IPS-15b (cell line): ENCODE data around the gene ULK2.

Source experiments
- H3K27me3 ChIP-seq: one replicate; pipeline ENCODE4 v1.6.1; 2013; ENCODE audit warnings: low read length; ENCODE audit not compliant: control insufficient read depth, insufficient read depth
- H3K36me3 ChIP-seq: one replicate; pipeline ENCODE4 v1.6.1; 2013; ENCODE audit warnings: low read length; ENCODE audit not compliant: control insufficient read depth, insufficient read depth
- H3K4me1 ChIP-seq: one replicate; pipeline ENCODE4 v1.6.1; 2013; ENCODE audit warnings: mild to moderate bottlenecking, low read length; ENCODE audit not compliant: control insufficient read depth, insufficient read depth
- H3K4me3 ChIP-seq: one replicate; pipeline ENCODE4 v1.5.1; 2013; ENCODE audit warnings: low read depth, low read length
- H3K9ac ChIP-seq: one replicate; pipeline ENCODE4 v1.6.1; 2013; ENCODE audit warnings: low read depth, mild to moderate bottlenecking, low read length
- H3K9me3 ChIP-seq: one replicate; pipeline ENCODE4 v1.6.1; 2013; ENCODE audit warnings: mild to moderate bottlenecking, low read length; ENCODE audit not compliant: control insufficient read depth, insufficient read depth

ULK2 gene

DNA sequence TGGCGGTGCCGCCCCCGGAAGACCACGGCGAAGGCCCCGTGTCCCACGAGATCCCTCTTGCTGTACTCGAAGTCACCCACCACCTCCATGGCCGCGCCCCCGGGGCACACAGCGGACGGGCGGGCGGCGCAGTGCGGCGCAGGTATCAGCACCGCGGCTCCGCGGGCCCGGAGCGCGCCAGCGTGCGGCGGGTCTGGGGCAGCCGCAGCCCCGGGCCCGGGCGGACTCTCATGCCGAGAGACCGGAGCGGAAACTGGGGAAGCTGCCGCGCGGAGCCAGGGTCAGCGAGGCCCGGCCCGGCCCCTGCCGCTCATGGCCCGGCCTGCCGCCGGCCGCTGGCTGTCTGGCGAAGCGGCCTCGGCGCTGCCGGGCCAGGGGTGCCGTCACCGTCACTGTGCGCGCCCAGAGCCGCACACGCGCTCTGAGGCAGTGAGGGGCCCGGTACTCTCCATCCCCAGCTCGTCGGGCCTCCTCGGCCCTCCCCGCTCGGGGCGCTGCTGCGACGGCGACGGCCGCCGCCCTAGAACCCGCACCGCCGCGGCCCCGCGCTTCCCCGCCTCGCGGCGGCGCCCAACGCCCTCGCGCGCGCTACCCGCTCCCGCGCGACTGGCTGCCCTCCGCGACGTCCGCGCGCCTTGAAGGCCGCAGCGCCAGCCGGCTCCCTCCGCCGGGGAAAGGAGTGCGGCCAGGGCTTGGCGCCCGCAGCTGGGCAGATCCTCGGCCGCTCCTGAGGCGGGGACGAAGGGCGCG lies at the start of gene ULK2:
TSS of gene ULK2 (minus strand) at position 608 of the 750 bp plus-strand sequence. CDS start at position 89, 519 bp downstream.
- Histone ChIP-seq H3K27me3 (peaks cover 12% of the 10 kb centered on the region), H3K9me3 (no peaks in the 10 kb centered on the region), H3K4me1 (peaks cover 2% of the 10 kb centered on the region), H3K36me3 (no peaks in the 10 kb centered on the region), H3K4me3 (peak within 1 kb of the TSS; percentile 79), H3K9ac (peak within 1 kb of the TSS; percentile 47)

DNA sequence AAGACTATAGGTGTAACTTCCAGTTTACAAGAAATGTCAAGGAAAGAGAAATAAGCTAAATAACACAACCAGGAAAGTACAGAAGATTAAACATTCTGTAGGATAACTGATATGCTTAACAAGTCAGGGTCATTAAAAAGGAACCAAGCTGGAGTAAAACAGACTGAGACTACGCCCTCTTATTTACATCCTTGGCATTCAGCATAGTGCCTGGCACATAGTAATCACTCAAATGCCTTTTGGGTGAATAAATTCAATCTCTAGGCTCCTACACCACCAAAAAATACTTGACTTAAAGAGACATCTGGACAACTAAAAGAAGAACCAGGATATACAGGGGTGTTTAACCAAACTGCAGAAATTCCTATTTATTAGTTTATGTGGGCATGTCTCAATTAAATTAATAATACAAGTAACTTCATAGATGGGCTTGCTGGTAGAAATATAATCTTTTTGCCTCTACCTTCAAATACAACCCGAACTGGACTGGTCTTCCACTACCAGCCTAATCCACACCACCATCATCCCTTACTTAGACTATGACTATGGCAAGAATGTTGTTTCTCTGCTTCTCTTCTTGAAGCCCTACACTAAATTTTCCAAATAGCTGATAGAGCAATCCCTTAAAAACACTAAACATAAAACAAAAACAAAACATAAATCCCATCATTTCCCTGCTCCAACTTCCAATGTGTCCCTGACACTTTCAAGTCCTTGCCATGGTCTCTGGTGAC lies 47.7 kb upstream of the ULK2 start:
- no peak overlapping the region for H3K4me3 ChIP-seq
- H3K4me1 ChIP-seq = no peaks in the 10 kb centered on the region
- peaks cover 11% of the 10 kb centered on the region for H3K36me3 ChIP-seq
- no peaks in the 10 kb centered on the region for H3K27me3 ChIP-seq
- no peaks in the 10 kb centered on the region for H3K9me3 ChIP-seq
- no peak overlapping the region for H3K9ac ChIP-seq

DNA sequence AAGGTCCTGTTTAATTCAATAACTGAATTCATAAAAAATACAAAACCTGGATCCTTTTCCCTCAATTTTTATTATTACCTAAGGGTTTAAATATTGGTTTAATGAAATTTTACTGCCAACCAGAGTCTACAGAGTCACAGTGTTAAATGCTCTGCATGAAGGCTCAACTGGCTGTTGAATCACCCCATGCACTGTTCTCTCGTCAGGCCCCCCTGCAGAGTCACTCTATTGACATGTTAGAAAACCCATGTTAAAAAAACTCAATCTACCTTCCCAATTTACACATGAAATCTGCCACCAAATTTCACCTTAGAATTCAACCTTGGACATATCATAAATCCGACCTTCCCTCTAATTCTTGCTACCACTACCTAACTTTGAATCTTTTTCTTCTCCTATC lies 43.3 kb upstream of the ULK2 start:
- no peaks in the 10 kb centered on the region for H3K4me1 ChIP-seq
- H3K4me3 ChIP-seq = no peak overlapping the region
- H3K36me3 ChIP-seq = no peaks in the 10 kb centered on the region
- no peak overlapping the region for H3K9ac ChIP-seq
- no peaks in the 10 kb centered on the region for H3K9me3 ChIP-seq
- H3K27me3 ChIP-seq = no peaks in the 10 kb centered on the region

DNA sequence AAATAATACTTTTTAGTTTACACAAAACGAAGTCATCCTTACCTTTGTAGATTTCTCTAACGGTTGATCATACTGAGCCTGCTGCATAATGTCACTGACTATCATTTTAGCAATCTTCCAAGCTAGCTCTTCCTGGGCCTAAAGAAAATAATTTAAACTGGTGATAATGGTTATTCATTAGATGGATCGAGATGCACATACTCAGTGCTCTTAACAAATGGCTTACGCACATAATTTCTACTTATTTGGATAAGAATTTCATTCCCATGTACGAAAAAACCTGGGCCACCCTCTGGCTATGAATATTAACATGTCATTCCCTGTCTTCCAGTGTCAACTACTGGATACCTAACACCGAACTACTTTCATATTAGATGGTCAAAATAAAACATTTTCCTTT lies 41.4 kb upstream of the ULK2 start:
- H3K27me3 ChIP-seq = no peaks in the 10 kb centered on the region
- H3K4me3 ChIP-seq = no peak overlapping the region
- H3K36me3 ChIP-seq = peaks cover 4% of the 10 kb centered on the region
- no peaks in the 10 kb centered on the region for H3K4me1 ChIP-seq
- no peaks in the 10 kb centered on the region for H3K9me3 ChIP-seq
- no peak overlapping the region for H3K9ac ChIP-seq

DNA sequence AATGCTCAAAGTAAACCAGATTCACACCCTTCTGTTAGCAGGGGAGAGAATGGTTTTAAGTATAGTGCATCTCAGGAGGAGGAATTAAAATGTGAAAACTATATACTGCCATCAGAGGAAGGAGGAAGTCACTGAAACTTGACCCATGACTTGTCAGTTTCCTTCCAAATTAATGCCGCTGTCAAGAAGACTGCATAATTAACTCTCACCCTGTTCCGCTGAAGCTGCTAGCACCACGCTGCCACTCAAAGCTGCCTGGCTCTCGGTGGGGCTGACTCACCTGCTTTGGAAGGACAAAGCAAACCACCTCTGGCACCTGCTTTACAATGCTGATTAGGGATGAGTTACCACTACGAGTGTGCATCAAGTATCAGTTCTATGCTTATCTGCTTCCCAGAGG lies 37.8 kb upstream of the ULK2 start:
- Histone ChIP-seq H3K9me3 (no peaks in the 10 kb centered on the region), H3K4me1 (no peaks in the 10 kb centered on the region), H3K4me3 (no peak overlapping the region), H3K9ac (no peak overlapping the region), H3K27me3 (no peaks in the 10 kb centered on the region), H3K36me3 (peaks cover 4% of the 10 kb centered on the region)

DNA sequence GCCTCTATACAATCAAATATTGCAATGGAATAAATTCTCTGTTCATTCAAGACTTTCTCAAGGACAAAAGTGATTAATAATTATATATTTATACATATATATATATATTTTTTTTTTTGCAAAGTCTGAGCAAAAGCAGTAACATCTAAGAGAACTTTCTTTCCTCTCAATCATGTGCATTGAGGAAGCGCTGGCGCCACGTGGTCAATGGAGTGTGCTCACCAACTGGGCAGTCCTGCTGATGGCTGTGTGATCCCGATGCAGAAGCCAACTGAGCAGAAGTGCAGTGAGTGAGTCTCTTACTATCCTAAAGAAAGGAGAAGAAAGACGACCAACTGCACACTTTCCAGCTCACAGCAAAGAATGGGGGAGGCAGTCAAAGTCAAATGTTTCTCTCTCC lies 37.2 kb upstream of the ULK2 start:
- no peaks in the 10 kb centered on the region for H3K4me1 ChIP-seq
- H3K9ac ChIP-seq = no peak overlapping the region
- H3K36me3 ChIP-seq = peaks cover 4% of the 10 kb centered on the region

DNA sequence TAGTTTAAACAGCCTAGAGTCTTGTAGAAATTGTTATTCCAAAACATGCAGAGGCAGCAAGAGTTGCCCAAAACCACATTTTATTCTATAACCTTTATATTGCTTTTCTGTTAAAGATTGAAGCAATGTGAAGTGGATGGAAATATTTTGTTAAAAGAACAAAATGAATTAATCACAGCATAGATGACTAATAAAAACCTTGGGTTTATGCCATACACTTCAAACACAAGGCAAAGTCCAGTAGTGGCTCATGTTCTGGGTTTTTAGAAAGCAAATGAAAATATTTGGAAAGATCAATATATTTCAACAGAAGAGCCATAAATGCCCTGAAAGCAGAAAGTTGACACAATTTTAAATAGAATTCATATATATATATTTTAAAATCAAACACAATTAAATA lies 36.7 kb upstream of the ULK2 start:
- H3K9ac ChIP-seq = no peak overlapping the region
- H3K4me3 ChIP-seq = no peak overlapping the region
- no peaks in the 10 kb centered on the region for H3K9me3 ChIP-seq
- H3K27me3 ChIP-seq = no peaks in the 10 kb centered on the region
- peaks cover 4% of the 10 kb centered on the region for H3K36me3 ChIP-seq
- no peaks in the 10 kb centered on the region for H3K4me1 ChIP-seq

More for the DNA sequence above, 37.2 kb upstream of the ULK2 start:
- Histone ChIP-seq H3K9me3 (no peaks in the 10 kb centered on the region), H3K4me3 (no peak overlapping the region), H3K27me3 (no peaks in the 10 kb centered on the region)

DNA sequence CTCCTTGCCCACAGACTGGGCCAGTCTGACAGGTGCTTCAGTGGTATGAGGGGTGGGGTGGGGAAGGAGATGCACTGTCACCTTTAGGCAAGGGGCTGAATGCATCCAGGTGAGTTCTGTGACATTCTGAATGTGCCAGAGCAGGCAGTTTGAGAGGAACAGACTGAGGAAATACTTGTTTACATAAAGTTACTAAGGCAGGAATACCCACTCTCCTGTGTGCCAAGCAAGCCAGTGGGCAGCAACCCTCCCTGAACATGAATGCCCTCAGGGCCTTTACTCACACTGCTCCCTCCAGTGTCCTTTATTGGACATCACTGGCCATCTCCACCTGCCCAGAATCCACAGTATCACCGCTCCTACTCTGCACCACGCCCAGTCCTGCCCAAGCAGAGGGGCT lies 33.1 kb upstream of the ULK2 start:
- Histone ChIP-seq H3K4me1 (peaks cover 2% of the 10 kb centered on the region), H3K4me3 (no peak overlapping the region), H3K27me3 (no peaks in the 10 kb centered on the region), H3K9ac (no peak overlapping the region), H3K36me3 (peaks cover 4% of the 10 kb centered on the region), H3K9me3 (no peaks in the 10 kb centered on the region)

DNA sequence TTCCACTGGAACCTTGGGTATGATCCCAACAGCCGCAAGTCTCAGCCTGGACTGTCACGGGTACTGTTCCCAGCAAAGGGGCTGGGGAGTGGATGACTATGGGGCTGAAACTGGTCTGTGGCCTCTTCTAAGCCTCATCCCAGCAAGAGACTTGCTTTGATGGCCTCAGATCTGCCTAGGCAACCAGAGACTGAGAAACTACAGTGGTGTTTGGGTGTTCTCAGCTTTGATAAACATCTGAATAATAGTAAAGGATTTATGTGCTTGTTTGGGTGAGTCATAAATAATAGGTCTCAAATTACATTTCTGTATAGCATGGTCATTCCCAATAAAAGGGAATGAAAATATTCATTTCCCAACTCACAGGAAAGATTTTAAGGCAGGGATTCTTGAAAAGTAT lies 30.2 kb upstream of the ULK2 start:
- Histone ChIP-seq H3K9me3 (no peaks in the 10 kb centered on the region), H3K4me3 (no peak overlapping the region), H3K9ac (no peak overlapping the region), H3K4me1 (peaks cover 2% of the 10 kb centered on the region), H3K36me3 (no peaks in the 10 kb centered on the region), H3K27me3 (no peaks in the 10 kb centered on the region)

DNA sequence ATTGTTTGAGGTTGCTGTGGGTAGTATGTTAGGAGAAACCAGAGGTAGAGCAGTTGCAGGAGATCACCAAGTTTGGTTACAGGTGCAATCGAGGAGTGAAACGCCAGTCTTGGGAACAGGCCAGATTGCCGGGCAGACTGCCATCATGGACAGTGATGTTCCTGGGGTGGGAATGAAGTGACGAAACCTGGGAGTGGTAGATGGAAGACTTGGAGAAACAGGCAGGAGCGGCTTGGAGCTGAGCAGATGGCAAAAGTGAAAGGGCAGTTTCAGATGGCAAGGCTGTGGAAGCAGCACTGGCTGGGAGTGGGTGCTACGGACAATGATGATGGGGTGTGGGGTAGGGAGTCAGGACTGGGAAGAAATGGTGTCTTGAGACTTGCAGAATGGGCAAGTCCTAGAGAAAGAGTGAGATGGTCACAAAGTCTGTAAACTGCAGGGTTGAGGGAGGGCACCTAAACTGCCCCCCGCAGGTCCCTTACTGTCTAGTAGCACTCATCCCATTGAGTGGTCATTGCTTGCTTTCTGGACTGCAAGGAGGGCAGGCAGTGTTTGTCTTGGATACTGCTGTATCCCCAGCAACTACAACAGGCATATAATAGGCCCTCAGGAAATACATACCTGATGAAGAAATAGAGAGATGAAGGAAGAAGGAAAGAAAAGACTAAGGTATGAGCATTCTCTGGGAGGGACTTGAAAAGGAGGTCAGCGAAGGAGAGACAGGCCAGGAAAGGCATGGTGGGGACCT lies 29.5 kb upstream of the ULK2 start:
- Histone ChIP-seq H3K9ac (no peak overlapping the region), H3K27me3 (no peaks in the 10 kb centered on the region), H3K9me3 (no peaks in the 10 kb centered on the region), H3K36me3 (no peaks in the 10 kb centered on the region), H3K4me3 (no peak overlapping the region), H3K4me1 (peaks cover 2% of the 10 kb centered on the region)

DNA sequence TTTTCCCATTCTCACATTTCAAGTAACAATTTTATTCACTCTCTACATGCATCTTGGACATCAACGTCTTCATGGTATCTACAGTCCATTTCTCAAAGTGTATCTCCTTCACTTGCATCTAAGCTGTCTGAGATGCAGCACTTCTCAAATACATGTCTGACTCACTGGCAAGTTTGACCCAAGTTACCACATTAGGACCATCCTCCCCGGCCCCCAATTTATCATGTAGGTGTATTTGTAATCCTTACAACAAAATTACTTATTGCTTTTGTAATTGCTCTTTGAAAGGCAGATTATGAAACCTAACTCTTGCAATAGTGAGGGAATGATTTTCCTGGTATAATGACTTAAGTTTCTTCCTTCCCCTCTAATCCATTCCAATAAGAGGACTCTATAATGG lies 28.9 kb upstream of the ULK2 start:
- no peak overlapping the region for H3K4me3 ChIP-seq

More for the DNA sequence above, 28.9 kb upstream of the ULK2 start:
- Histone ChIP-seq H3K27me3 (no peaks in the 10 kb centered on the region), H3K4me1 (peaks cover 2% of the 10 kb centered on the region), H3K9me3 (no peaks in the 10 kb centered on the region), H3K9ac (no peak overlapping the region), H3K36me3 (no peaks in the 10 kb centered on the region)
